A673 (cell line): ENCODE measurements around the gene DOCK8. TPM values are rescaled to one million over a fixed set of nuclear protein-coding genes. Genes with fewer than 3 reads are reported as not detected.

Experiments
- BruUV-seq: library from RNA; stranded (reverse); fragments of 400-500 nt; replicated peaks from 2 replicates; lab custom pipeline; 2021; lab: Mats Ljungman, UMichigan
- CTCF ChIA-PET: fragments of 300-600 bp; sonication (Branson Sonifier 250); formaldehyde crosslinking; loops from one replicate; lab custom pipeline; 2022; ENCODE audit warnings: antibody characterized with exemption; lab: Charles Lee
- POLR2A ChIA-PET: fragments of 300-600 bp; sonication (Branson Sonifier 250); formaldehyde crosslinking; loops from one replicate; lab custom pipeline; 2022; ENCODE audit warnings: antibody characterized with exemption; ENCODE audit not compliant: low non-redundant PET; lab: Charles Lee
- DNase-seq: peaks from one replicate; pipeline ENCODE4 v3.0.0-alpha.2; 2015; ENCODE audit warnings: low spot score
- H3K27ac ChIP-seq: fragments of 200-600 bp; sonication (generic); 2 replicates; pipeline ENCODE4 v1.5.1; 2016; ENCODE audit warnings: mixed run types, low read depth, mild to moderate bottlenecking, mixed read lengths, antibody characterized with exemption, low read length; ENCODE audit not compliant: poor library complexity, severe bottlenecking
- H3K27me3 ChIP-seq: fragments of 200-600 bp; sonication (generic); replicated peaks from 2 replicates; pipeline ENCODE4 v1.6.1; 2017; ENCODE audit warnings: mixed run types, low read depth, mild to moderate bottlenecking, mixed read lengths, antibody characterized with exemption, low read length; ENCODE audit not compliant: insufficient read depth, poor library complexity
- H3K36me3 ChIP-seq: fragments of 200-600 bp; sonication (generic); 2 replicates; pipeline ENCODE4 v1.6.1; 2016; ENCODE audit warnings: mixed run types, mild to moderate bottlenecking, mixed read lengths, antibody characterized with exemption, low read length; ENCODE audit not compliant: insufficient read depth, poor library complexity, severe bottlenecking
- H3K4me1 ChIP-seq: fragments of 200-600 bp; sonication (generic); 2 replicates; pipeline ENCODE4 v1.6.1; 2017; ENCODE audit warnings: mixed run types, mild to moderate bottlenecking, mixed read lengths, antibody characterized with exemption, low read length; ENCODE audit not compliant: insufficient read depth, poor library complexity, severe bottlenecking
- H3K4me3 ChIP-seq: fragments of 200-600 bp; sonication (generic); 2 replicates; pipeline ENCODE4 v1.5.1; 2016; ENCODE audit warnings: low read depth, mixed run types, mild to moderate bottlenecking, mixed read lengths, low read length; ENCODE audit not compliant: poor library complexity, severe bottlenecking
- H3K9me3 ChIP-seq: fragments of 200-600 bp; sonication (generic); 2 replicates; pipeline ENCODE4 v1.6.1; 2016; ENCODE audit warnings: mixed run types, low read depth, mild to moderate bottlenecking, mixed read lengths, antibody characterized with exemption, low read length; ENCODE audit not compliant: poor library complexity, severe bottlenecking
- EZH2 ChIP-seq: fragments of 200-600 bp; sonication (generic); IDR thresholded peaks from 2 replicates; pipeline ENCODE4 v1.6.1; 2017; ENCODE audit warnings: borderline replicate concordance, low read depth, mild to moderate bottlenecking, mixed read lengths, antibody characterized with exemption, low read length; ENCODE audit not compliant: poor library complexity, severe bottlenecking
- intact Hi-C: fragments of 100-400 bp; cut with micrococcal nuclease; formaldehyde crosslinking; loops from one replicate; pipeline ENCODE4 v1.10.0; 2022; ENCODE audit not compliant: unreplicated experiment
- total RNA-seq: library from RNA; stranded (reverse); gene quantifications from 2 replicates; pipeline ENCODE4 v1.2.3, GENCODE V29; 2021
- TF ChIP-seq, protein P1 (sequence below): fragments of 300-800, 200-600 bp; sonication (generic); conservative IDR thresholded peaks from 2 replicates; pipeline ENCODE4 v1.5.1; 2017; ENCODE audit warnings: low read depth, mild to moderate bottlenecking, antibody characterized with exemption, low read length, moderate library complexity, mixed read lengths

DOCK8 gene
- total RNA-seq, 1 experiment from 2014 or later = not detected

DNA sequence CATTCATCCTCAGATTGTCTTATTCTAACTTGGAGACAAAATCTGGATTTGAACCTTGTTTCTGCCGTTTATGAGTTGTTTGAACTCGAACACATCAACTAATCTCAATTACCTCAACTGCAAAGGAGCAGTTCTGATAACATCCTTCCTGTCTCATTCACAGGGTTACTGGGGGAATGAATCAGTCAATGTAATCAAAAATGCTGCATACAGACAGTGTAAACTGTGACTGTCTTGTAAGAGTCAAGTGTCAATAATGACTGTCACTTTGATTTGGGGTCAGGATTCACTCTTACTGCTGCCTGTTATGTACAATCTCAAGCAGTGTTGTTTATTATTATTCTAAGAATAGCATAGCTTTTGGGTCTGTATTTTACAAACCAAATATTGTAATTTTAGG is 273.8 kb downstream of the DOCK8 start:
- Histone ChIP-seq H3K9me3 (no peaks in the 10 kb centered on the region), H3K4me3 (no peak overlapping the region), H3K27ac (no peak overlapping the region), H3K27me3 (peaks cover 5% of the 10 kb centered on the region), H3K36me3 (no peaks in the 10 kb centered on the region), H3K4me1 (no peaks in the 10 kb centered on the region)
- intact Hi-C loops = no loop called here
- no peak for TF ChIP-seq EZH2
- TF ChIP-seq, protein P1, sequence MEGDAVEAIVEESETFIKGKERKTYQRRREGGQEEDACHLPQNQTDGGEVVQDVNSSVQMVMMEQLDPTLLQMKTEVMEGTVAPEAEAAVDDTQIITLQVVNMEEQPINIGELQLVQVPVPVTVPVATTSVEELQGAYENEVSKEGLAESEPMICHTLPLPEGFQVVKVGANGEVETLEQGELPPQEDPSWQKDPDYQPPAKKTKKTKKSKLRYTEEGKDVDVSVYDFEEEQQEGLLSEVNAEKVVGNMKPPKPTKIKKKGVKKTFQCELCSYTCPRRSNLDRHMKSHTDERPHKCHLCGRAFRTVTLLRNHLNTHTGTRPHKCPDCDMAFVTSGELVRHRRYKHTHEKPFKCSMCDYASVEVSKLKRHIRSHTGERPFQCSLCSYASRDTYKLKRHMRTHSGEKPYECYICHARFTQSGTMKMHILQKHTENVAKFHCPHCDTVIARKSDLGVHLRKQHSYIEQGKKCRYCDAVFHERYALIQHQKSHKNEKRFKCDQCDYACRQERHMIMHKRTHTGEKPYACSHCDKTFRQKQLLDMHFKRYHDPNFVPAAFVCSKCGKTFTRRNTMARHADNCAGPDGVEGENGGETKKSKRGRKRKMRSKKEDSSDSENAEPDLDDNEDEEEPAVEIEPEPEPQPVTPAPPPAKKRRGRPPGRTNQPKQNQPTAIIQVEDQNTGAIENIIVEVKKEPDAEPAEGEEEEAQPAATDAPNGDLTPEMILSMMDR = no peak
- ChIA-PET POLR2A (no interaction called here), CTCF (no interaction called here)
- BruUV-seq = no TSS peak
- DNase-seq = no peak

GRCh38 chr9:489198-490197 is 274.8 kb downstream of the DOCK8 start:
- peaks cover 5% of the 10 kb centered on the region for H3K27me3 ChIP-seq
- no peaks in the 10 kb centered on the region for H3K9me3 ChIP-seq
- TF ChIP-seq, protein P1 = no peak
- TF ChIP-seq EZH2 = no peak
- CTCF ChIA-PET = no interaction called here
- H3K27ac ChIP-seq = no peak overlapping the region
- intact Hi-C loops = no loop called here
- BruUV-seq = no TSS peak
- DNase-seq = no peak
- no peaks in the 10 kb centered on the region for H3K4me1 ChIP-seq
- H3K4me3 ChIP-seq = no peak overlapping the region
- POLR2A ChIA-PET = no interaction called here
- no peaks in the 10 kb centered on the region for H3K36me3 ChIP-seq

GRCh38 chr9:494764-495163 is 280.1 kb downstream of the DOCK8 start:
- intact Hi-C loops = no loop called here

More at GRCh38 chr9:494764-495163, 280.1 kb downstream of the DOCK8 start:
- H3K27me3 ChIP-seq = peaks cover 7% of the 10 kb centered on the region
- no TSS peak for BruUV-seq
- no peaks in the 10 kb centered on the region for H3K9me3 ChIP-seq
- H3K4me3 ChIP-seq = no peak overlapping the region
- no peak overlapping the region for H3K27ac ChIP-seq
- no peaks in the 10 kb centered on the region for H3K36me3 ChIP-seq
- CTCF ChIA-PET = no interaction called here
- POLR2A ChIA-PET = no interaction called here
- H3K4me1 ChIP-seq = no peaks in the 10 kb centered on the region
- no peak for TF ChIP-seq EZH2
- TF ChIP-seq, protein P1 = no peak
- no peak for DNase-seq
